IPS-15b (cell line): ENCODE results near the gene SALL2.
A peak's percentile ranks its signal among the peaks of the same experiment; 100 is the strongest.

Experiments
- H3K27me3 ChIP-seq: one replicate; pipeline ENCODE4 v1.6.1; 2013; ENCODE audit warnings: low read length; ENCODE audit not compliant: control insufficient read depth, insufficient read depth
- H3K36me3 ChIP-seq: one replicate; pipeline ENCODE4 v1.6.1; 2013; ENCODE audit warnings: low read length; ENCODE audit not compliant: control insufficient read depth, insufficient read depth
- H3K4me1 ChIP-seq: one replicate; pipeline ENCODE4 v1.6.1; 2013; ENCODE audit warnings: mild to moderate bottlenecking, low read length; ENCODE audit not compliant: control insufficient read depth, insufficient read depth
- H3K4me3 ChIP-seq: one replicate; pipeline ENCODE4 v1.5.1; 2013; ENCODE audit warnings: low read depth, low read length
- H3K9ac ChIP-seq: one replicate; pipeline ENCODE4 v1.6.1; 2013; ENCODE audit warnings: low read depth, mild to moderate bottlenecking, low read length
- H3K9me3 ChIP-seq: one replicate; pipeline ENCODE4 v1.6.1; 2013; ENCODE audit warnings: mild to moderate bottlenecking, low read length; ENCODE audit not compliant: control insufficient read depth, insufficient read depth

The SALL2 gene

DNA sequence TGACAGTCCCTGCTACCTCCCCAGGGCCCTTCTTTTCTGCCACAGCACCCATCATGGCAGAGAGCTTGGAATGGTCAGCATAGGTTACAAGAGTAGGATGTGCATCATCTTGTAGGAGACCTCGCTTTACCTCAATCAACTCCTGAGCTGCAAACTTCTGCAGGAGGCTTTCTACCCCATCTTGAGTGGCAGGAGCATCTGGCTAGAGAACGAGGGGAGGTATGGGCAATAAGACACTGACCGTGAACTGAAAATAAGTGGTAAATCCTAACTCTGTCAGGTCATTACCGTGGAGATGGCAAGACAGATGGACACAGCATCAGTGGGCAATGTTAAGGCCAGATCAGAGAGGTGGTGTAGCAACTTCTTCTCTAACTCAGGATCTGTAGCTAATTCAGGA is 22.8 kb downstream of the SALL2 start:
- no peaks in the 10 kb centered on the region for H3K27me3 ChIP-seq
- no peaks in the 10 kb centered on the region for H3K9me3 ChIP-seq
- H3K4me3 ChIP-seq: no peak overlapping the region
- H3K4me1 ChIP-seq: peaks cover 3% of the 10 kb centered on the region
- peaks cover 32% of the 10 kb centered on the region for H3K36me3 ChIP-seq
- no peak overlapping the region for H3K9ac ChIP-seq

DNA sequence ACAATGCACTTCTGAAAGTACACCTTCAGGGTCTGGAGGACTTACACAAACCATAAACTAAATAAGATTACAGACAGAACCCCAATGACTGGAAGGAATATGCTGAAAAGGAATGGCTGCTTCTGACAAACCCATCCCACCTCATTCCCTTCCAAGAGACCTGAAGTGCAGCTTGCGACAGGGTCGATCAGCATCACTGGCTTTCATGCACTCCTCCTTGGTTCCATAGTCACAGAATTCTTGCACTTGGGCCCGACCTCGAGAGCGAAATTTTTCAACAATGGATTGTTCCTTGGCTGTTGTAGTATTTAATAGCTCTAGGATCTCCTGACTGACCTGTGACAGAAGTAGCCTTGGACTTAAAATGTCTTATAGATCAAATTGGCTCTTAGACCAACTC is 24.6 kb downstream of the SALL2 start:
- H3K4me3 ChIP-seq: no peak overlapping the region
- no peaks in the 10 kb centered on the region for H3K9me3 ChIP-seq
- no peak overlapping the region for H3K9ac ChIP-seq
- H3K36me3 ChIP-seq: peaks cover 43% of the 10 kb centered on the region
- peaks cover 3% of the 10 kb centered on the region for H3K4me1 ChIP-seq
- H3K27me3 ChIP-seq: no peaks in the 10 kb centered on the region

DNA sequence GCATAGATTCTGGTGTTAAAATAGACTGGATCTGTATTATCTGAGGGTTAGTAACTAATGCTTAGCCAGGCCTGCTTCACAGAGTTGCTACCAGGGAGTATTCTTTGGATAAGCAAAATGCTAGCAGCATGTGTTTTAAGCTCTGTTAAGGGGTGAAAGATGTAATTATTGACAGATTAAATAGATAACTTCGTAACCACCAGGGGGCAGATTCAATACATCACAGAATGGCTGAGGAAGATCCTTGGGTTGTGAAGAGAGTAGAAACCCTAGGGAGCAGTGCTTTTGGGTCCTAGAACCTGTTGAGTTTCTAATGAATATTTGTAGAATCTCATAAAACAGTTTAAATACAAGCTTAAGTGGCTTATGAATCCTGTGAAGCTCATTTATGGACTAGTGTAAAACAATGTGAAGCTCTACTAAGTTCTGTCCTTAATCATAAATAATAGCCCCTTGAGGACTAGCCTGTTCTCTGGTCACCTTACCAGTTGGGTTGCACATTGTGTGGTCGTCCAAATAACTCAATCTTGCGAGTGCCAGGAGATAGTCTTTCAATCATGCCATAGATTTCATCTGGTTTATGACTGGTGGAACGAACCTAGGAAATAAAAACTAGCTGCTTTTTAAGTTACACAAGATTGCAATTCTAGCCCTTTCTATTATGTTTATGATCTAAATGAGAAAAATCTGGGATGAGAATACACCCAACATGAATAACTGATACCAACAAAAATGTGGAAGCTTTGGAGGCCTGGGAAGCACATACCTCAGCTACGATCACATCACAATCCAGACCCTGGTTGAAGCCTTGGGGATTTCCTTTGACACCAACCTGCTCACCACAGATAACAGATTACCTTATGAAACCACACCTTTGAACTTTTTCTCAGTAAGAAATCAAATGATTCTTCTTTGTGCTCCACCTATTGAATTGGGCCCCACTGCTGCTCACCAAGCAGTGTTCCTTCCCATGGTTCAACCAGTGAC is 27.3 kb downstream of the SALL2 start:
- H3K9ac ChIP-seq: no peak overlapping the region
- no peaks in the 10 kb centered on the region for H3K9me3 ChIP-seq
- peaks cover 58% of the 10 kb centered on the region for H3K36me3 ChIP-seq
- H3K27me3 ChIP-seq: no peaks in the 10 kb centered on the region
- peaks cover 5% of the 10 kb centered on the region for H3K4me1 ChIP-seq
- H3K4me3 ChIP-seq: no peak overlapping the region

DNA sequence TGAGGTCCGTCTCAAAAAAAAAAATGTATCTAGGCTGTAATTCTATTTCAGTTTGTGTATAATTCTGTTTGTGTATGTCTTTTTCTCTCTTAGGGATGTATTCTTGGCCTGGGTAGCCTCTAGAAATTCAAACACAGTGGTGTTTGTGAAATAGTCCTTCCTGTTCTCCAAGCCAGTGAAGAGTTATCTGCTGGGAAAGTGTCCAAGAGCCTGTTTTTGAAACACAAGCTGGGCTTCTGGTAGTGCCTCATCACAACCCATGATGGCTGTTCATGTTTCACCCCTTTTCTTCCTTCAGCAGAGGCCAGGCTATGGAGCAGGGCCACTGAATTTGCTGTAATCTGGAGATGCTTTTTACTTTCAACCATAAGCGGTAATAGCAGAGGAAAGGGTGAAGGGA is 29.7 kb downstream of the SALL2 start:
- Histone ChIP-seq H3K36me3 (peaks cover 56% of the 10 kb centered on the region), H3K4me3 (no peak overlapping the region), H3K4me1 (peaks cover 5% of the 10 kb centered on the region), H3K9ac (no peak overlapping the region), H3K27me3 (no peaks in the 10 kb centered on the region), H3K9me3 (no peaks in the 10 kb centered on the region)

DNA sequence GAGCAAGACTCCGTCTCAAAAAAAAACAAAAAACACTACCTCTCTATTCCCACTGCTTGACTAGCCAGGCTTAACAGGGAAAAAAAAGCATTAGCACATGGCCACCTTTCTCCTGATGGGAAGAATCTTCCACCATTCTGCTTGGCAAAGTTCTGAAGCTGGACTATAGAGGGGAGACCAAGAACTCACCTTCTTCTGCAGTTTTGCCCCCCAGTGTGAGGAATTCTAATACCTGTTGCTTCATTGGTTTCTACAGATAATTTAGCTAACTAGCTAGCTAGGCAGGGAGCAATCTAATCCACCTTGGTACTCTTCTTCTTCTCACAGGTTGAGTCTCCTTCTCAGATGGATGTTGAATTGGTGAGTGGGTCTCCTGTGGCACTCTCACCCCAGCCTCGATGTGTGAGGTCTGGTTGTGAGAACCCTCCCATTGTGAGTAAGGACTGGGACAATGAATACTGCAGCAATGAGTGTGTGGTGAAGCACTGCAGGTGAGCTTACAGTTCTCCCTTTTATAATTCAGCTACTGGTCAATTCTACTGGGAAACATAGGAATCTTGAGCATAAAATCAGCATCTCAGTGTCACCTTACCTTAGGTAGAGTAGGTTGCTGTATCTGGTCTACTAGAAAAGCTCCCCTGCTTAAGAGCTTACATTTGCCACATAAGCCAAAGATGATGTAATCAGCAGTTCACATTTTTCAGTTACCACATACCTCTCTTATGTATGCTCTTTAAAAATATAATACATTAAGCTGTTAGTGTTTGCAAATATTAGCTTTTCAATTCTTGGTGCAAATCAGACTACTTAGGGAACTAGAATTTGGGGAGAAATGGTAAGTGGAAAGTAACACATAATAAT is 31.0 kb downstream of the SALL2 start:
- Histone ChIP-seq H3K9ac (no peak overlapping the region), H3K9me3 (no peaks in the 10 kb centered on the region), H3K27me3 (no peaks in the 10 kb centered on the region), H3K4me1 (peaks cover 5% of the 10 kb centered on the region), H3K4me3 (no peak overlapping the region), H3K36me3 (peaks cover 51% of the 10 kb centered on the region)

DNA sequence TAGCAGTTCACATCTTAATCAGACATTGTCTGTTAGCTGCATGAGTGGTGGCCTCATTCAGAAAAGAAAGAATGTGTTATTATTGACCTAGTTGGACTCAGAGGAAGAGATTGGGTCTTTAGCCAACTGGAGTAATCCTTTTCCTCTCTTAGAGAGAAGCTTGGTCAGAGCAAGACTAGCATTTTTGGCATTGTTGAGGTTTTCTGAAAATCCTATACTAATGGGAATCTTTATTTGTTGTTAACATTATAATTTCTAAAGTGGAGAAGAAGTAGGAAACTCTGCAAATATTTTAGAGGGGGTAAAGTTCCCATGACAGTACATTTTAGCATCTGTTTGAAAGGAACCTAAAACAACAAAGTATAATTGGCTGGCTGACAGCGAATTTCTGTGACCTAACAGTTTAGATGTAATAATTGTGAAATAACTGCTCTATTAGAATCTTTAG is 39.5 kb downstream of the SALL2 start:
- no peak overlapping the region for H3K9ac ChIP-seq
- peaks cover 3% of the 10 kb centered on the region for H3K36me3 ChIP-seq
- no peaks in the 10 kb centered on the region for H3K27me3 ChIP-seq
- H3K4me3 ChIP-seq: no peak overlapping the region
- no peaks in the 10 kb centered on the region for H3K4me1 ChIP-seq
- H3K9me3 ChIP-seq: no peaks in the 10 kb centered on the region

DNA sequence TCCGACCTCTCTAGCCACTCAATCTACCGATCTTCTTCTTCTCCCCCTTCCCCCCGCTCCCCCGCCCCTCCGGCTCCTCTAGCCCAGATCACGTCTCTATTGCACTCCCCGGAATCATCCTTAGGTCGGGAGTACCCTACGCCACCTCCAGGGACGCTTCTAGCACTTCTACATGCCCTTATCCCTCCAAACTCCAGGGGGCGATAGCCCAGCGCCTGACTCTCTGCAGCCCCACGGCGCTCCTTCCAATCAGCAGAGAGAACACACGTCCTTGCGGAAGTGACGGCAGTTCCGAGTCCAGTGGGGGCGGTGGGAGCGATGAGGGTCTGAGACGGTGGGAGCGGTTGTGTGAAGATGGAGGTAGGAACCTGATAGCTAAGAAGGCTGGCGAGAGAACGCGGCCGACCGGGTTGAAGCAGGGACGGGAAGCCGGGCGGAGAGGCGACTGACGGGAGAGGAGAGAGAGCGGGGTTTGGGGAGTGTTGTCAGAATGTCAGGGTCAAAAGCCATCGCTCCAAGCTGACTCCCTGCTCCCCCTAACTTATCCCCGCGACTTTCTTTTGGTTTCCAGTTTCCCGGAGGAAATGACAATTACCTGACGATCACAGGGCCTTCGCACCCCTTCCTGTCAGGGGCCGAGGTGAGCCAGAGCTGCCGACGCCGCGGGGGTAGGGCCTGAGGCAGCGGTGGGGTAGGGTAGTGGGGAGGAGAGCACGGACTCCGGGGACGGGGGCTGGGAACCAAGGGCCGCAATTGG is 49.0 kb downstream of the SALL2 start, which contains the start of the genes RAB2B and TOX4:
TSS of gene RAB2B (minus strand) at position 35 of the 757 bp plus-strand sequence. CDS start 87 bp downstream, outside the sequence.
TSS of gene TOX4 (plus strand) at position 271 of the 757 bp plus-strand sequence. CDS start at position 355, 84 bp downstream.
- H3K9me3 ChIP-seq: no peaks in the 10 kb centered on the region
- no peaks in the 10 kb centered on the region for H3K27me3 ChIP-seq
- peak within 1 kb of the TSS; percentile 98 for H3K4me3 ChIP-seq
- H3K36me3 ChIP-seq: peaks cover 4% of the 10 kb centered on the region
- peak within 1 kb of the TSS; percentile 92 for H3K9ac ChIP-seq
- peaks cover 3% of the 10 kb centered on the region for H3K4me1 ChIP-seq

DNA sequence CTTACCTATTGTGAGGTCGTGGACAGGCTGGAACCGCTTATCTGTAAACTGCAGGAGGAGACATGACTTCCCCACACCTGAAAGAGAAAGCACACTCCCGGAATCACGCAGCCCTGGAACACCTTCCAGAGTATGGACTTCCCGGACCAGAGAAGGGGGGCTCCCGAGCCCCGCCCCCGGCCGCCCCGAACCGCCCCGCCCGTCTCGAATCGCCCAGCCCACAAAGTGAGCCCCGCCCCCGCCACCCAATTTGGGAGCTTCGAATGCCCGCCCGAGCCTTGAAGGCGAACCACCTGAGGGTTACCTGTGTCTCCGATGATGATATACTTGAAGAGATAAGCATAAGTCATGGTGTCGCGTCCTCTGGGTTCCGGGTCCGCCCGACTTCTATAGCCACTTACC is 49.6 kb downstream of the SALL2 start:
- no peaks in the 10 kb centered on the region for H3K27me3 ChIP-seq
- H3K9ac ChIP-seq: peak overlapping the region; percentile 92
- H3K36me3 ChIP-seq: peaks cover 4% of the 10 kb centered on the region
- peak overlapping the region; percentile 98 for H3K4me3 ChIP-seq
- H3K4me1 ChIP-seq: peaks cover 3% of the 10 kb centered on the region
- no peaks in the 10 kb centered on the region for H3K9me3 ChIP-seq

DNA sequence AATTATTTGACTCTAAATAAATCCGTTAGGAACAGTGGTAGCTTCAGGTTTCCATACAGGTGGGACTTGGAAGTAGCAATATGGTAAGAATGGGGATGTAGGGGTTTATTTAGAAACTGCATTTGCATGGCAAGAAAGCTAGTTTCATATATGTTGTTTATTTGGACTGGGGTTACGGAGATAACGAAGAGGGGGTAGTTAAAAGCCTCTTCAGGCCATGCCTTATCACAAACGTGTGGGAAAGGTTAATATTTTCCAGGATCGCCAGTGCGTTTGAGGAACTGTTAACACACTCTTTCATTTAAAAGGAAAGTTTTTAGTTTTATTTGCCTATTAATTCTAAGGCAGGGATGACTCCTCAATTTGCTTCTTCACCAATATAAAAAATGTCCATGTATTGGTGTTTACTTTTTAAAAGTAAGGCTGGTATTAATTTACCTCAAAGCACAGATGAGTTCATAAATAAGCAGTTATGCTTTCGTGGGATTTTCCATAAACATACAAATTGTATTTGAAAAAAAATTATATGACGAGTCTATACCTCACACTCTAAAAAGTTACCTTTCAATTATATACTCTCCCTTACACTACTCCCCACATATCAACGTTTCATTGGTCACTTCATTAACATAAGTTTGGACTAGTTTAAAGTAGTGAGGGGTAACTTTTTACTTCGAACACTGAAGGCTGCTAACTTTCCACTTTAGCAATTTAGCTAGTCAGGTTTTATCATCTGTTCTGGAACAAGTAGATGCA is 50.2 kb downstream of the SALL2 start:
- H3K27me3 ChIP-seq: no peaks in the 10 kb centered on the region
- H3K36me3 ChIP-seq: peaks cover 4% of the 10 kb centered on the region
- peak overlapping the region; percentile 98 for H3K4me3 ChIP-seq
- H3K9me3 ChIP-seq: no peaks in the 10 kb centered on the region
- H3K9ac ChIP-seq: peak overlapping the region; percentile 92
- peaks cover 3% of the 10 kb centered on the region for H3K4me1 ChIP-seq
